GM06990 (cell line): ENCODE results near the gene CTRB2.
"Not testable (repeated sequence)": the region's sequence is repeated elsewhere in the genome, so short reads cannot be mapped to it uniquely, and the experiment has no call there.

ENCODE experiments used
- DNase-seq: peaks from one replicate; pipeline ENCODE4 v3.0.0-alpha.2; 2011; ENCODE audit not compliant: insufficient read length; ENCODE audit errors: extremely low read depth
- H3K27me3 ChIP-seq: replicated peaks from 2 replicates; pipeline ENCODE4 v1.6.0; 2011; ENCODE audit warnings: low read length; ENCODE audit not compliant: control insufficient read depth, insufficient read depth
- H3K36me3 ChIP-seq: 2 replicates; pipeline ENCODE4 v1.5.1; 2011; ENCODE audit warnings: low read length; ENCODE audit not compliant: control insufficient read depth, insufficient read depth
- H3K4me3 ChIP-seq: replicated peaks from 2 replicates; pipeline ENCODE4 v1.5.1; 2011; ENCODE audit warnings: low read depth, mild to moderate bottlenecking, control low read depth, low read length
- CTCF ChIP-seq: IDR thresholded peaks from 2 replicates; pipeline ENCODE4 v1.5.1; 2011; ENCODE audit warnings: low read length, control low read depth, mild to moderate bottlenecking, inconsistent platforms; ENCODE audit not compliant: insufficient read depth, poor library complexity, severe bottlenecking

CTRB2 gene

GRCh38 chr16:75225678-75226515 is 18.9 kb upstream of the CTRB2 start:
- Histone ChIP-seq H3K36me3 (peaks cover 7% of the 10 kb centered on the region), H3K27me3 (no peaks in the 10 kb centered on the region), H3K4me3 (no peak overlapping the region)
- DNase-seq, result no peak
- TF ChIP-seq CTCF, result no peak

GRCh38 chr16:75225092-75225491 is 18.1 kb upstream of the CTRB2 start:
- no peak for DNase-seq
- peaks cover 7% of the 10 kb centered on the region for H3K36me3 ChIP-seq
- TF ChIP-seq CTCF, result no peak
- H3K4me3 ChIP-seq, result no peak overlapping the region
- no peaks in the 10 kb centered on the region for H3K27me3 ChIP-seq

GRCh38 chr16:75224306-75225082 is 17.5 kb upstream of the CTRB2 start:
- H3K27me3 ChIP-seq, result no peaks in the 10 kb centered on the region
- no peak for TF ChIP-seq CTCF
- DNase-seq, result no peak
- peaks cover 3% of the 10 kb centered on the region for H3K36me3 ChIP-seq
- H3K4me3 ChIP-seq, result no peak overlapping the region

- not testable (repeated sequence) for H3K27me3 ChIP-seq
These were observed 16.2 kb upstream of the CTRB2 start for GRCh38 chr16:75223129-75223528.

GRCh38 chr16:75222271-75222783 is 15.4 kb upstream of the CTRB2 start:
- DNase-seq, result no peak
- no peak for TF ChIP-seq CTCF
- H3K4me3 ChIP-seq, result no peak overlapping the region
- no peaks in the 10 kb centered on the region for H3K36me3 ChIP-seq
- H3K27me3 ChIP-seq, result no peaks in the 10 kb centered on the region

More at GRCh38 chr16:75223129-75223528, 16.2 kb upstream of the CTRB2 start:
- not testable (repeated sequence) for H3K4me3 ChIP-seq, DNase-seq, H3K36me3 ChIP-seq

GRCh38 chr16:75219838-75220237 is 12.9 kb upstream of the CTRB2 start:
- no peak for TF ChIP-seq CTCF
- DNase-seq, result no peak
- no peaks in the 10 kb centered on the region for H3K27me3 ChIP-seq
- H3K4me3 ChIP-seq, result no peak overlapping the region
- H3K36me3 ChIP-seq, result no peaks in the 10 kb centered on the region
